Measurements from ENCODE around the gene GP1BB. TPM values are rescaled to one million over a fixed set of nuclear protein-coding genes. Genes with fewer than 3 reads are reported as not detected.
"Not testable (repeated sequence)": the region's sequence is repeated elsewhere in the genome, so short reads cannot be mapped to it uniquely, and the experiment has no call there.

The GP1BB gene
- polyA plus RNA-seq (ENCODE audit: insufficient read length): 2.9 TPM
- long read RNA-seq, donor 1, transcript GP1BB-201 (2 exons, 1,553 nt): major isoform, 10 of 10 reads
- long read RNA-seq, donor 1, partial matches to known transcripts: 0 of 10 reads
- long read RNA-seq, donor 1, other reads (novel, unspliced or antisense): 0 of 10 reads
- long read RNA-seq, donor 2, partial matches to known transcripts: 0 of 1 reads
- long read RNA-seq, donor 2, other reads (novel, unspliced or antisense): 0 of 1 reads
- long read RNA-seq, donor 3, partial matches to known transcripts: 0 of 2 reads
- long read RNA-seq, donor 3, other reads (novel, unspliced or antisense): 0 of 2 reads
- long read RNA-seq, donor 4: 0 reads
- long read RNA-seq, donor 5, partial matches to known transcripts: 0 of 4 reads
- long read RNA-seq, donor 5, other reads (novel, unspliced or antisense): 0 of 4 reads
- long read RNA-seq, donor 6, partial matches to known transcripts: 8 of 12 reads
- long read RNA-seq, donor 6, other reads (novel, unspliced or antisense): 0 of 12 reads
- long read RNA-seq, donor 7, partial matches to known transcripts: 0 of 3 reads
- long read RNA-seq, donor 7, other reads (novel, unspliced or antisense): 0 of 3 reads
- long read RNA-seq, donor 8, partial matches to known transcripts: 0 of 3 reads
- long read RNA-seq, donor 8, other reads (novel, unspliced or antisense): 0 of 3 reads

GRCh38 chr22:19723232-19723982, at the start of gene GP1BB:
TSS of gene GP1BB (plus strand) at chr22:19723539. CDS start at chr22:19723570, 31 bp downstream.
- DNase-seq: no peak

DNA sequence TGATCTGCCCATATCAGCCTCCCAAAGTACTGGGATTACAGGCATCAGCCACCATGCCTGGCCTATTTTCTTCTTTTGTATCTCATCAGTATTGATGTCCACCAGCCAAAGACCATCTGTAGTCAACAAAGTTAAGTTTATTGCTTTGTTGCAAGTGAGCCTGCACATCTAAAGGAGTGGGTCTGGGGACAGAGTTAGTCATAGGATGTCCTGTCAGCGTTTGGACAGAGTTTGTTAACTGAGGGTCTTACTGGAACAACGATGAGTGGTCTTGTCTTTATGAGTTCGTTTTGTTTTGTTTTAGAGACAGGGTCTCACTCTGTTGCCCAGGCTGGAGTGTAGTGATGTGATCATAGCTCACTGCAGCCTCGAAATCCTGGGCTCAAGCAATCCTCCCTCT, 49.7 kb upstream of the GP1BB start:
- no peak for DNase-seq

GRCh38 chr22:19674129-19674928, 49.0 kb upstream of the GP1BB start:
- no peak for DNase-seq

DNA sequence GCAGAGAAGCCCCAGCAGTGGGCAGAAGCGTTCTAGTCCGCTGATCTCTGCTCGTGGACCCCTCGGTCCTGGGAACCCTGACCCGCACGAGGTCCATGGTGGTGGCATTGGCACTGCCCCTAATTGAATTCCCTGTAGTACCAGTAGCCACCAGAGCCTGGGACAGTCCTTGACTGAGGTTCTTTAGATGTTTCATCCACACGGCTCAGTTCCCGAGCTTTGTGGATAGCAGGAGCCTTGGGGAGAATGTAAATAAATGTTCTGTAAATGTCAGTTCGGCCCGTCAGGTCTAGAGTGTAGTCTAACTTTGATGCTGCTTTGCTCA, 48.4 kb upstream of the GP1BB start:
- no peak for DNase-seq

DNA sequence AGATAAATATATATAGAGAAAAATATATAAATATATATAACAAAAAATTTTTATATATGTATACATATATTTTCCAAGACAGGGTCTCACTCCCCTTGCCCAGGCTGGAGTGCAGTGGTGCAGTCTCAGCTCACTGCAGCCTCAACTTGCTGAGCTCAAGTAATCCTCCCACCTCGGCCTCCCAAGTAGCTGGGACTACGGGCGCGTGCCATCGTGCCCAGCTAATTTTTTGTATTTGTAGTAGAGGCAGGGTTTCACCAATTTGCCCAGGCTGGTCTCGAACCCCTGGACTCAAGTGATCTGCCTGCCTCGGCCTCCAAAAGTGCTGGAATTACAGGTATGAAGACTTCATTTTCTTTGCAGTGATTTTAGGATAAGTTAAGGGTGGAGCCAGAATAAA, 47.9 kb upstream of the GP1BB start:
- DNase-seq: no peak

DNA sequence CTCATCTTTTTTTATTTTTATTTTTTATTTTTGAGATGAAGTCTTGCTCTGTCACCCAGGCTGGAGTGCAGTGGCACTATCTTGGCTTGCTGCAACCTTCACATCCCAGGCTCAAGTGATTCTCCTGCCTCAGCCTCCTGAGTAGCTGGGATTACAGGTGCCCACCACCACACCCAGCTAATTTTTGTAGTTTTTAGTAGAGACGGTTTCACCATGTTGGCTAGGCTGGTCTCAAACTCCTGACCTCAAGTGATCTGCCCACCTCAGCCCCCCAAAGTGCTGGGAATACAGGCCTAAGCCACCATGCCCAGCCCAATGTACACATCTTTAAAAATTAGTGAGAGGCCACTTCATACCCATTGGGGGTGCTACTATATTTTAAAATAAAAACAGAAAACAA, 46.9 kb upstream of the GP1BB start:
- not testable (repeated sequence) for DNase-seq

DNA sequence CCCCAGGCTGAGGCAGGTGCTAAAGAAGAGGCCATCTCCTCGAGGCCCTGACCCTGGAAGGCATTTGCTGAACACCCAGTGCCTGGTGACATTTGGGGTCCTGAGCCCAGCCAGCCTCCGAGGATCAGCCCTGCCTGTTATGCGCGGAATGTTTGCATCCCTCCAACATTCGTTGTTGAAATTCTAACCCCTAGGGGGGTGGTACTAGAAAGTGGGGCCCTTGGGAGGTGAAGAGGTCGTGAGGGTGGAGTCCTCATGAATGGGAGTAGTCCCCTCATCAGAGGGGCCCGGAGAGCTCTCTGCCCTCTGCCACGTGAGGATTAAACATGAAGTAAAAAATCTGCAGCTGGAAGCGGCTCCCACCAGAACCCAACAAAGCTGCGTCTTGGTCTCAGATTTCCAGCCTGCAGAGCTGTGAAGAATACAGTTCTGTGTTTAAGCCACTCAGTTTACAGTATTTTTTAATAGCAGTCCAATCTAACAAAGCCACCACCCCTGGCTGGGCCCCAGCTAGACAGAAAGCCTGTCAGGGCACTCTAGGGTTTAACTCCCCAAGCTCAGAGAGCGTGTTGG, 44.3 kb upstream of the GP1BB start:
- peak; percentile 53 for DNase-seq

DNA sequence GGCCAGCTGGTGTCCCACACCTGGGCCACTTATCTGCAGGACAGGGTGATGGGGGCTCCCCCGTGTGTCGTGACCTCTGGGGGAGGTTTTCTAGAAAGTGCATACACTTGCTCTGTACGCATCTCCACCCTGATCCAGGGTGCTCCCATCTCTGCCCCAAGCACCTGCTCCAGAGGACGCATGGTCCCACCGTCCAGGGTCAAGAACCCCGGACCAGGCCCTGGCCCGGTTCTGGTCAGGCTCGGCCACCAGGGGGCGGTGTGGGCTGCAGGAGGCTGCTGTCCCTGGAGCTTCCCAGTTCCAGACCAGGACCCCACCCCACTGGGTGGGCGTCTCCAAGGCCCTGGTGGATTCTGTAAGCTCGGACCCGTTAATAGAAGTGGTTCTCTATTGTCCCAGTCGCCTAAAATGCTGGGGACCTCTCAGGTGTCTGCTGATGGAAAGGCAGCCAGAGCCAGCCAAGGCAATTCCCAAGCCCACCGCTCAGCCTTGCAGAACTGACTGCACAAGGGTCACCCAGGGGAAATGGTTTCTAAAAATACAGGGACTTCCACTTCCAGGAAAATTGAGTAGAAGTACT, 43.7 kb upstream of the GP1BB start:
- no peak for DNase-seq

- DNase-seq: no peak
Observed at GRCh38 chr22:19680287-19680881, 43.0 kb upstream of the GP1BB start.

DNA sequence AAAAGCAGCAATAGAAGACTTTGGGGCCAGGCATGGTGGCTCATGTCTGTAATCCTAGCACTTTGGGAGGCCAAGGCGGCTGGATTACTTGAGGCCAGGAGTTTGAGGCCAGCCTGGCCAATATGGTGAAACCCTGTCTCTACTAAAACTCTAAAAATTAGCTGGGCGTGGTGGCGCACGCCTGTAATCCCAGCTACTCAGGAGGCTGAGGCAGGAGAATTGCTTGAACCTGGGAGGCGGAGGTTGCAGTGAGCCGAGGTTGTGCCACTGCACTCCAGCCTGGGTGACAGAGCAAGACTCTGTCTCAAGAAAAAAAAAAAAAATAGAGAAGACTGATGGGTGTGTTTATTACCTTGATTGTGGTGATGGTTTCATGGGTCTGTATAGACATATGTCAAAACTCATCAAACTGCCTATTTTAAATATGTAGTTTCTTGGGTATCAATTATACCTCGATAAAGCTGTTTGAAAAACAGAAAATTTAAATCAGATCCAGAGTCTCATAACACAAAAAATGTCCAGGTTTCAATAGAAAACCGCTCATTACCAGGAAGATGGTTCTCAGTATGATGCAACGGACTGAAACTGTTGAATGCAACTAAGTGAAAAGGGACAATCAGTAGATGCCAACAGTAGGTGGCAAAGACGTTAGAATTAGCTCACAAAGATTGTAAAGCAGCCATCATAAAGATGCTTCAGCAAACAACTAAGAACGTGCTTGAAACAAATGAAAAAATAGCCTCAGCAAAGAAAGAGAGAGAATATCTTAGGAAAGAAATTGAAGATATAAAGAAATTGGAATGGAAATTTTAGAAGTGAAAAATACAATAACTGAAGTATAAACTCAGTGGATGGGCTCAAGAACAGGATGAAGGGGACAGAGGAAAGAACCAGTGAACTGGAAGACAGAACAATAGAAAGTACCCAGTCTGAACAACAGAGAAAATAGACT, 42.2 kb upstream of the GP1BB start:
- DNase-seq: no peak

GRCh38 chr22:19681863-19682245, 41.5 kb upstream of the GP1BB start:
- no peak for DNase-seq

- DNase-seq: no peak
Observed at GRCh38 chr22:19686946-19687345, 36.4 kb upstream of the GP1BB start.

DNA sequence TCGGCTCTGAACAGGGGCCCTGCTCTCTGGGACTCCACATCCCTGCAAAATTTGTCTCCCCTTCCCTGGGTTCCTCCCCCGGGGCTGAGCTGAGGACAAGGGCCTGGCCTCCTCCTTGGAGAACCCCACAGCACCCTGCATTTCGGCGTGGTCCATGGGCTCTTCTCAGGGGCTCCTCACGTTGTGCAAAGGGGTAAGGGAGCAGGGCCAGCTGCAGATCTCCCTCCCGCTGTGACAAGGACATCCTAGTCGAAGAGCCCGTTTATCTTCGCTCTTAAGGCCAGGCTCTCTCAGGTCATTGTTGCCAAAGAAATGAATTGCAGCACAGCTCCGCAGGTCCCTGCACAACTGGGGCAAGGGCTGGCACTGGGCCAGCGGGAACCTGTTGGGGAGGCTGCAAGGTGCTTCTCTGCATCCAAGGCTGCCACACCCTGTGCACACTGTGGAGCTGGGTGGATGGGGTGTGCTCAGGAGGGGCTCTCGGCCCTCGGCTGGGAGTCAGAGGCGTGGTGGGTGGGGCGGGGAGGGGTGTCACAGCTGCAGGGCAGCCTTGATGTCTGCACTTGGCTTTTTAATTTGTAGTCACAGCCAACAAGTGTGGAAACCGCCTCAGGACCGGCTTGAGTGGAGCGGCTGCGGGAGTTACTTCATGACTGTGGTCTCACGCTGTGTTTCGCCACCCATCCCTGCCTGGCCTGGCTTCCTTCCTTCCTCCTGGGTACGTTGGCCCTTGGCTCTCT, 35.6 kb upstream of the GP1BB start:
- DNase-seq: no peak

DNA sequence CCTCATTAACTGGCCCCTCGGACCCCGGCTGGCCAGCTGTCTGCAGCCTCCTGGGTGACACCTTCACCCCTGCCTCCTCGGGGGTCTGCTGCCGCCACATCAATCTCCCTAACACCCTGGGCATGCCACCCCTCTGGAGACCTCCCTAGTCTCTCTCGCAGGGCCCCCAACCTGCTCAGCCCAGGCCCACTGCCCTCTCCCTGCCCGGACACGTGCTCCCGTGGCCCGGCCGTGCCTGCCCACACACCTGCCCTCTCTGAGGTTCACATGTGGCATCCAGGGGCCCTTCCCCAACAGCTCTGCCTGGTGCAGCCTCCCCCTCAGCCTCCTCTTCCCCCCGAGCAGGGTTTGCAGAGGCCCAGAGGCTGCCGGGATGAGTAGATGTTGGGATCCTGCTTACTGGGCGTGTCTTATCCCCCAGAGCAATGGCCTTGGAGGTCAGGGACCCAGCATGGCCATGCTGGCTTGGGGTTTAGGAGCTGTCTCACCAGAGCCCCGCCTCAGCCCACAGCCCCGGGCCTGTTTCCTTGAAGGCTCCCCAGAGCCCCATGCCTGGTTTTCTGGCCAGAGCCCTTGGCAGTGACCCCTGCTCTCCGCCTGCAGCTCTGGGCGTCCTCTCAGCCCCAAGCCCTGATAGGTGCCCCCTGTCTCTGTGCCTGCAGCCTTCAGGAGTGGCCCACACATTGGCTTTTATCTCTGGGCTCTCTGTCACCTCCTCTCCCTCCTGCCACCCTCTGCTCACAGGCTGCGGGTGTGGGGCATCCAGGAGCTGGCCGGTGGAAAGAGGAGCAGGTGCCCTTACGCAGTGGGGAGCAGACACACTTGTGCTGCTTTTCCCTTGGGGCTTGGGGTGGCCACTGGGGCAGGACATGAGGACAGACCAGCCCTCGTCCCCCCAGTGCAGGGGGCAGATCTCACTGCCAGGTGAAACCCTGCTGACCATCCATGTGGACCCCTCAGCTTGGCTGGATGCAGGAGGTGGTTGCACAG, 34.7 kb upstream of the GP1BB start:
- no peak for DNase-seq

- DNase-seq: no peak
Observed at GRCh38 chr22:19689408-19689807, 33.9 kb upstream of the GP1BB start.

DNA sequence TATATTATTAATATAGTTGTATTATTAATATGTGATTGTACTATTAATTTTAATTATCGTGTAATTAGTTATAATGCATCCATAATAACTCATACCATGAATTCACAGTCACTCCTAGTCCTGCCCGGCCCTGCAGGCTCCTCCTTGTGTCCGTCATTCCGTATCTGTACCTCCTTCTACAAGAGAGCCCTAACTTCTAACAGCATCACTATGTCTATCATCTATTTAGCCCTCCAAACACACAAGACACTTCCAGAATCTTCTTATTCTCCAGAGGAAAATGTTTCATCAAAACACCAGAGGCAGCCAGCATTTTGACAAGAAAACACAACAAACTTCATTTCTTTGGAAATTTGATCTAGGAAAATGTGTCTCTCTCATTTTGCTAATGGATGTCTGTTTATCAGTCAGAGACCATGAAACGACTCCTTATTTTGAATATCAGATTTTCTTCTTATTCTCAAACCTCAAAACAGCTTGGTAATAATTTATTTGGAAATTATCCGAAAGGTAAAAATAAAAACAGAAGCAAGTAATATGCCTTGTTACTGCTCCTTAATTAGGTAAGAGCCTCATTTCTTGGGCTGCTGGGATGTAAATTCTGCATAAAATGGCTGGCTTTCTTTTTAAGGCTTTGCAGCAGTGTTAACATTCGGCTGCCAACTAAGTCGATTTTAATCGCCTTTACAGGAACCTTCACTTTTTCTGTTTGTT, 32.2 kb upstream of the GP1BB start:
- no peak for DNase-seq

- peak; percentile 42 for DNase-seq
Observed at GRCh38 chr22:19691721-19692341, 31.5 kb upstream of the GP1BB start.

Data from left kidney (tissue), 8 donors.